H1 (cell line): ENCODE results near the gene PFDN6. TPM values are rescaled to one million over a fixed set of nuclear protein-coding genes. Genes with fewer than 3 reads are reported as not detected.

Experiments
- CTCF ChIA-PET: fragments of 300-600 bp; sonication (Branson Sonifier 250); formaldehyde crosslinking; loops from one replicate; lab custom pipeline; 2021; ENCODE audit not compliant: partially characterized antibody; lab: Charles Lee
- POLR2A ChIA-PET: fragments of 300-600 bp; sonication (Branson Sonifier 250); formaldehyde crosslinking; loops from one replicate; lab custom pipeline; 2021; ENCODE audit warnings: inconsistent platforms; ENCODE audit not compliant: partially characterized antibody; lab: Charles Lee
- DNase-seq, 2 experiments: peaks; one replicate each; pipeline versions ENCODE4 v3.0.0 to v3.0.0-alpha.2; 2010 to 2022; ENCODE audit warnings: low spot score in 2 of 2, low read depth in 1 of 2, mixed read lengths in 1 of 2
- FAIRE-seq: peaks from 2 replicates; lab custom pipeline; 2011; peaks lifted over from hg19 to GRCh38; lab: Jason Lieb, UNC
- H2AFZ ChIP-seq: 2 replicates; pipeline ENCODE4 v1.8.1; 2012; ENCODE audit warnings: low read length, inconsistent platforms
- H2AK5ac ChIP-seq: 2 replicates; pipeline ENCODE4 v1.6.1; 2013; ENCODE audit warnings: low read depth, low read length
- H2BK120ac ChIP-seq: replicated peaks from 2 replicates; pipeline ENCODE3; 2013; ENCODE audit warnings: low read depth, low read length, inconsistent platforms
- H2BK12ac ChIP-seq: 2 replicates; pipeline ENCODE4 v1.6.1; 2013; ENCODE audit warnings: low read depth, low read length
- H2BK15ac ChIP-seq: 2 replicates; pipeline ENCODE4 v1.6.1; 2013; ENCODE audit warnings: low read length
- H2BK20ac ChIP-seq: 2 replicates; pipeline ENCODE4 v1.6.1; 2013; ENCODE audit warnings: low read length
- H2BK5ac ChIP-seq: 2 replicates; pipeline ENCODE4 v1.6.1; 2013; ENCODE audit warnings: low read depth, low read length
- H3K14ac ChIP-seq: 2 replicates; pipeline ENCODE4 v1.6.1; 2013; ENCODE audit warnings: inconsistent platforms; ENCODE audit not compliant: insufficient read length
- H3K18ac ChIP-seq: 2 replicates; pipeline ENCODE4 v1.6.1; 2013; ENCODE audit warnings: low read length; ENCODE audit errors: extremely low read depth
- H3K23ac ChIP-seq: 2 replicates; pipeline ENCODE4 v1.6.1; 2013; ENCODE audit warnings: inconsistent platforms; ENCODE audit not compliant: insufficient read length
- H3K23me2 ChIP-seq: 2 replicates; pipeline ENCODE4 v1.6.1; 2013; ENCODE audit warnings: low read depth, low read length
- H3K27ac ChIP-seq: 2 replicates; pipeline ENCODE4 v1.6.1; 2011; ENCODE audit warnings: low read depth, low read length, inconsistent platforms
- H3K27me3 ChIP-seq, 4 experiments: replicated peaks in 1 of 4; 1 replicate in 1 of 4; 2 replicates in 3 of 4; pipeline versions ENCODE4 v1.6.1 to v1.8.1; 2011 to 2013; ENCODE audit warnings: low read length in 3 of 4, mild to moderate bottlenecking in 3 of 4, inconsistent platforms in 2 of 4, mixed read lengths in 2 of 4, moderate library complexity in 1 of 4; ENCODE audit not compliant: control insufficient read depth in 3 of 4, insufficient read depth in 3 of 4; ENCODE audit errors: extremely low read depth in 1 of 4
- H3K36me3 ChIP-seq, 4 experiments: 2 replicates each; pipeline versions ENCODE4 v1.6.1 to v1.8.1; 2011 to 2013; ENCODE audit warnings: mild to moderate bottlenecking in 4 of 4, low read length in 3 of 4, moderate library complexity in 2 of 4, control low read depth in 1 of 4, inconsistent platforms in 1 of 4; ENCODE audit not compliant: insufficient read depth in 4 of 4, control insufficient read depth in 2 of 4
- H3K4ac ChIP-seq: replicated peaks from 2 replicates; pipeline ENCODE3; 2013; ENCODE audit warnings: low read length, low read depth, mixed read lengths, inconsistent platforms; ENCODE audit not compliant: insufficient read length
- H3K4me1 ChIP-seq, 4 experiments: replicated peaks in 1 of 4; 1 replicate in 1 of 4; 2 replicates in 3 of 4; pipeline versions ENCODE4 v1.6.1 to v1.8.1; 2011 to 2013; ENCODE audit warnings: low read length in 3 of 4, inconsistent platforms in 2 of 4, mixed read lengths in 1 of 4; ENCODE audit not compliant: insufficient read depth in 4 of 4, control insufficient read depth in 3 of 4
- H3K4me2 ChIP-seq, 2 experiments: 2 replicates each; pipeline versions ENCODE4 v1.6.1 to v1.8.1; 2011 to 2013; ENCODE audit warnings: low read depth in 2 of 2, low read length in 2 of 2, control low read depth in 1 of 2, inconsistent platforms in 1 of 2, mild to moderate bottlenecking in 1 of 2; ENCODE audit not compliant: insufficient read depth in 1 of 2
- H3K4me3 ChIP-seq, 4 experiments: fragments of 200-600, 300-600 bp in 1 of 4; sonication (generic), shearing (Covaris generic), sonication (Bioruptor Twin) in 1 of 4; 2 replicates each; pipeline versions ENCODE4 v1.5.1 to v1.8.1; 2011 to 2016; ENCODE audit warnings: low read length in 4 of 4, low read depth in 3 of 4, control low read depth in 2 of 4, inconsistent platforms in 2 of 4, mild to moderate bottlenecking in 2 of 4, mixed read lengths in 1 of 4, moderate library complexity in 1 of 4; ENCODE audit not compliant: insufficient read depth in 2 of 4; ENCODE audit errors: extremely low read depth in 1 of 4
- H3K56ac ChIP-seq: replicated peaks from 2 replicates; pipeline ENCODE3; 2013; ENCODE audit warnings: low read depth, mild to moderate bottlenecking, mixed read lengths, low read length, inconsistent platforms; ENCODE audit not compliant: insufficient read length
- H3K79me1 ChIP-seq: 2 replicates; pipeline ENCODE4 v1.6.1; 2013; ENCODE audit warnings: low read depth, low read length, control low read depth
- H3K79me2 ChIP-seq, 2 experiments: 2 replicates each; pipeline versions ENCODE4 v1.6.1 to v1.8.1; 2012 to 2013; ENCODE audit warnings: low read length in 2 of 2, mild to moderate bottlenecking in 2 of 2, inconsistent platforms in 1 of 2; ENCODE audit not compliant: insufficient read depth in 2 of 2, control insufficient read depth in 1 of 2
- H3K9ac ChIP-seq, 4 experiments: replicated peaks in 1 of 4; 1 replicate in 1 of 4; 2 replicates in 3 of 4; pipeline versions ENCODE4 v1.6.1 to v1.8.1; 2011 to 2013; ENCODE audit warnings: low read depth in 3 of 4, low read length in 3 of 4, control low read depth in 2 of 4, mild to moderate bottlenecking in 2 of 4, moderate library complexity in 2 of 4, inconsistent platforms in 1 of 4; ENCODE audit errors: extremely low read depth in 1 of 4
- H3K9me3 ChIP-seq, 2 experiments: 2 replicates each; pipeline versions ENCODE4 v1.6.1 to v1.8.1; 2012 to 2013; ENCODE audit warnings: mild to moderate bottlenecking in 2 of 2, moderate library complexity in 2 of 2, control low read depth in 1 of 2, inconsistent platforms in 1 of 2, low read depth in 1 of 2, low read length in 1 of 2, mixed read lengths in 1 of 2; ENCODE audit not compliant: insufficient read depth in 2 of 2
- H4K20me1 ChIP-seq, 2 experiments: replicated peaks in 1 of 2; 2 replicates each; pipeline versions ENCODE3 to v1.8.1; 2011 to 2013; ENCODE audit warnings: inconsistent platforms in 2 of 2, low read length in 2 of 2, mild to moderate bottlenecking in 1 of 2; ENCODE audit not compliant: insufficient read depth in 2 of 2, control insufficient read depth in 1 of 2
- H4K5ac ChIP-seq: 2 replicates; pipeline ENCODE4 v1.6.1; 2013; ENCODE audit warnings: low read length, low read depth, mixed read lengths, inconsistent platforms; ENCODE audit not compliant: insufficient read length
- H4K8ac ChIP-seq: 2 replicates; pipeline ENCODE4 v1.8.0; 2013; ENCODE audit warnings: mild to moderate bottlenecking, moderate library complexity, low read length, inconsistent platforms; ENCODE audit not compliant: insufficient read depth; ENCODE audit errors: extremely low read depth
- H4K91ac ChIP-seq: replicated peaks from 2 replicates; pipeline ENCODE3; 2013; ENCODE audit warnings: low read length, mixed read lengths, inconsistent platforms; ENCODE audit not compliant: insufficient read length
- BACH1 ChIP-seq: IDR thresholded peaks from 2 replicates; pipeline ENCODE4 v1.6.1; 2012; ENCODE audit warnings: low read length, improper control_type of control experiment
- BCL11A ChIP-seq, 2 experiments: IDR thresholded peaks; one replicate each; pipeline ENCODE4 v1.6.1; 2011; ENCODE audit warnings: low read depth in 2 of 2, low read length in 2 of 2, mild to moderate bottlenecking in 2 of 2
- KDM5A ChIP-seq: fragments of 200-600 bp; IDR thresholded peaks from 2 replicates; pipeline ENCODE4 v1.7.1; 2012; ENCODE audit warnings: mild to moderate bottlenecking, low read length, inconsistent platforms, mixed read lengths
- WGBS, 2 experiments: shearing (Covaris generic) in 1 of 2; methylation state at CpG; one replicate each; pipeline versions ENCODE4 v1.1.6 to v1.1.7; 2013 to 2015; ENCODE audit warnings: low lambda C conversion rate in 2 of 2, mixed read lengths in 2 of 2, inconsistent platforms in 1 of 2, low coverage in 1 of 2, missing lambda C conversion rate in 1 of 2; ENCODE audit not compliant: insufficient replicate concordance in 2 of 2, insufficient coverage in 1 of 2, insufficient read length in 1 of 2; ENCODE audit errors: extremely low coverage in 1 of 2, missing lambda C conversion rate in 1 of 2; 5-methylcytosine and 5-hydroxymethylcytosine counted together
- polyA plus RNA-seq, 7 experiments: library from polyadenylated mRNA; depleted of rRNA in 3 of 7; stranded (reverse) in 5 of 7; unstranded in 2 of 7; fragments of >200 nt in 5 of 7; fragments of 200-250 nt in 2 of 7; gene quantifications; 1 replicate in 5 of 7; 2 replicates in 1 of 7; 4 replicates in 1 of 7; pipeline versions ENCODE4 v1.2.1 to v1.2.3, GENCODE V29; 2011 to 2013; ENCODE audit warnings: missing spikeins in 2 of 7, mixed read lengths in 2 of 7
- total RNA-seq: library from RNA; stranded (reverse); fragmentation: NEBNext Ultra II Directional; extraction: Animal tissue kit (Norgen Biotek cat#: 25700); gene quantifications from 2 replicates; pipeline ENCODE4 v1.2.1, GENCODE V29; 2021

Gene PFDN6
- total and polyA plus RNA-seq, 2 of the 8 experiments (the other 6 are each of a cell fraction or from before 2014, with no cell fraction given): 32.0 to 95.7 TPM

DNA sequence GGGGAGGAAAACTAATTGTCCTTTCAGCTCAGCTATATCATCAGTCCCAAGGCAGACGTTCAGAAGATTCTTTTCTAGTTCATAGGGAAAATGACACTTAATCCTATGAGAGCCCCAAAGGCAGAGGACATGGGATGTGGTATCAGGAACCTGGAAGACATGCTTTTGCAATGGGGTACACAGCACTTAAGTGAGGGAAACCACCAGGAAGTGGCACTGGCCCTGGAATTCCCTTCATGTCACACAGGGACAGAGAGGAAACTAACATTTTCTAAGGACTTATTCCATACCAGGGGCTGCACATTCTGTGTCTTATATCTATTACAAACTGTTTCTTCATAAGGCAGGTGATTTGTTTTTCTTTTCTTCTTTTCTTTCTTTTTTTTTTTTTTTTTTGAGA is 45.9 kb upstream of the PFDN6 start:
- Histone ChIP-seq H3K9me3 (no peaks in the 10 kb centered on the region), H3K23ac (no peak overlapping the region), H4K5ac (no peak overlapping the region), H3K4me1 (peaks cover 0 to 5% (median under 1%) of the 10 kb centered on the region in 4 experiments; a peak in 4 of 7 replicates), H3K27me3 (peaks cover 0 to 20% (median 9%) of the 10 kb centered on the region in 4 experiments; a peak in 6 of 7 replicates), H3K9ac (no peak overlapping the region), H2AK5ac (no peak overlapping the region), H2BK5ac (no peak overlapping the region), H3K79me2 (no peaks in the 10 kb centered on the region), H4K8ac (no peak overlapping the region), H3K56ac (no peak overlapping the region), H3K4me3 (no peak overlapping the region), H2BK15ac (no peak overlapping the region), H3K4ac (no peak overlapping the region), H4K91ac (no peak overlapping the region), H3K79me1 (no peaks in the 10 kb centered on the region), H2BK20ac (no peak overlapping the region), H3K27ac (no peak overlapping the region), H2AFZ (no peak overlapping the region), H4K20me1 (no peaks in the 10 kb centered on the region), H3K4me2 (no peak overlapping the region), H2BK120ac (no peak overlapping the region), H3K14ac (no peak overlapping the region), H2BK12ac (no peak overlapping the region), H3K23me2 (no peaks in the 10 kb centered on the region; the same call in 1 of the 2 replicates), H3K18ac (no peak overlapping the region), H3K36me3 (no peaks in the 10 kb centered on the region)
- DNase-seq: no peak
- ChIA-PET CTCF (interaction anchor here (0.7 kb wide), 1 partner anchor 93 kb away, joined by 3 read pairs; no protein-coding TSS in a partner anchor), POLR2A (no interaction called here)
- WGBS, 2 experiments: 63% methylated on average over 1 of the region's 1 CpG; no CpG with 5 or more reads in 1 of the 2 experiments
- TF ChIP-seq BACH1: no peak
- no peak for TF ChIP-seq BCL11A (IDR thresholded peaks at IDR 0.05; ENCODE audit: low read depth in 2 of 2, low read length in 2 of 2)
- no peak for TF ChIP-seq KDM5A
- FAIRE-seq: no peak
